ENCODE data around the gene TXNL4A. TPM values are rescaled to one million over a fixed set of nuclear protein-coding genes. Genes with fewer than 3 reads are reported as not detected.

The TXNL4A gene
- total RNA-seq, 1 donor from 2014 or later: 92.0 TPM

DNA sequence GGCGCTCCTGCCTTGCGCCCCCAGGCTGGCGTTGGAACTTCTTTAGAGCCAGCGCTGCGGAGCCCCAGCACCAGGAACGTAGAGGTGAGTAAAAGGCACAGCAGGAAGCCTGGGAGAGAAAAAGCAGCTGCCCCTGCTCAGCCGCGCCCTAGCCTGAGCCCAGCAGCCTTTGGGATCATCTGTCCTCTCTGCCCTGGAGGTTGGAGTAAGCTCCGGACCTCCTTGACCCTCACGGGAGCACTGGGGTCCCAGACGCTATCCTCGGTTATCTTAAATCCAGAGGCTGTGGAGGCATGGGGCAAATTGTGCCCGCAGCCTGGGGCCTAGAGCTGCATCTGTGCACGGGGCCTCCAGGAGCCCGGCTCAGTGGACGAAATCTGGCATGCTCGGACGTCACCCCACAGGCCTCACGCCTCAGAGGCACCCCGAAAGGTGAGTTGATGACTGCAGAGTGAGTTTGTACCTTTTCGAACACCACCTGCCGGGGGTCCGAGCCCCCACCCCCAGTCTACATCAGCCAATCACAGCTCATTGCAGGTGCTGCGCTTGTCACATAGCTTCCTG, 35.3 kb downstream of the TXNL4A start:
- Histone ChIP-seq H3K27ac (replicated peaks) (no peak overlapping the region), H3K9me3 (replicated peaks) (no peaks in the 10 kb centered on the region), H3K4me1 (peaks cover 38% of the 10 kb centered on the region), H3K4me3 (no peak overlapping the region), H3K36me3 (peaks cover 8% of the 10 kb centered on the region), H3K27me3 (ENCODE audit: low read depth) (no peaks in the 10 kb centered on the region)
- no peak for DNase-seq
- TF ChIP-seq, protein P1, sequence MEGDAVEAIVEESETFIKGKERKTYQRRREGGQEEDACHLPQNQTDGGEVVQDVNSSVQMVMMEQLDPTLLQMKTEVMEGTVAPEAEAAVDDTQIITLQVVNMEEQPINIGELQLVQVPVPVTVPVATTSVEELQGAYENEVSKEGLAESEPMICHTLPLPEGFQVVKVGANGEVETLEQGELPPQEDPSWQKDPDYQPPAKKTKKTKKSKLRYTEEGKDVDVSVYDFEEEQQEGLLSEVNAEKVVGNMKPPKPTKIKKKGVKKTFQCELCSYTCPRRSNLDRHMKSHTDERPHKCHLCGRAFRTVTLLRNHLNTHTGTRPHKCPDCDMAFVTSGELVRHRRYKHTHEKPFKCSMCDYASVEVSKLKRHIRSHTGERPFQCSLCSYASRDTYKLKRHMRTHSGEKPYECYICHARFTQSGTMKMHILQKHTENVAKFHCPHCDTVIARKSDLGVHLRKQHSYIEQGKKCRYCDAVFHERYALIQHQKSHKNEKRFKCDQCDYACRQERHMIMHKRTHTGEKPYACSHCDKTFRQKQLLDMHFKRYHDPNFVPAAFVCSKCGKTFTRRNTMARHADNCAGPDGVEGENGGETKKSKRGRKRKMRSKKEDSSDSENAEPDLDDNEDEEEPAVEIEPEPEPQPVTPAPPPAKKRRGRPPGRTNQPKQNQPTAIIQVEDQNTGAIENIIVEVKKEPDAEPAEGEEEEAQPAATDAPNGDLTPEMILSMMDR (IDR thresholded peaks at IDR 0.05; ENCODE audit: borderline replicate concordance): no peak
- intact Hi-C loops (cut with micrococcal nuclease): no loop called here

DNA sequence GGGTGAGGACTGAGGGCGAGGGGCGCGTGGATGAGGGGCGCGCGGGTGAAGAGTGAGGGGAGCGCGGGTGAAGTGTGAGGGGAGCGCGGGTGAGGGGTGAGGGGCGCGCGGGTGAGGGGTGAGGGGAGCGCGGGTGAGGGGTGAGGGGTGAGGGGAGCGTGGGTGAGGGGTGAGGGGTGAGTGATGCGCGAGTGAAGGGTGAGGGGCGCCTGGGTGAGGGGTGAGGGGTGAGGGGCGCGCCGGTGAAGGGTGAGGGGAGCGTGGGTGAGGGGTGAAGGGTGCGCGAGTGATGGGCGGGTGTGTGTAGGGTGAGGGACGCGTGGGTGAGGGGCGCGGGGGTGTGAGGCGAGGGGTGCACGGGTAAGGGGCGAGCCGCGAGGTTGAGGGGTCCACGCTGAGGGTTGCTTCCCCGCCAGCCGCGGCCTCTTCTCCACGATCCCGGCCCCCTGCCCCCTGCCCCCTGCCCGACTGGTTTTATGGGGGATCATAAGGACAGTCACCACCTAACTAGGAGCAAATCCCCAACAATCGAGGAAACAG, 35.8 kb downstream of the TXNL4A start:
- no peak for DNase-seq
- intact Hi-C loops (cut with micrococcal nuclease): no loop called here
- no peak overlapping the region for H3K27ac ChIP-seq (replicated peaks)
- H3K4me3 ChIP-seq: peak overlapping the region; percentile 87
- H3K36me3 ChIP-seq: peaks cover 8% of the 10 kb centered on the region
- no peaks in the 10 kb centered on the region for H3K9me3 ChIP-seq (replicated peaks)
- no peaks in the 10 kb centered on the region for H3K27me3 ChIP-seq (ENCODE audit: low read depth)
- H3K4me1 ChIP-seq: peaks cover 44% of the 10 kb centered on the region
- TF ChIP-seq, protein P1 (IDR thresholded peaks at IDR 0.05; ENCODE audit: borderline replicate concordance): no peak

DNA sequence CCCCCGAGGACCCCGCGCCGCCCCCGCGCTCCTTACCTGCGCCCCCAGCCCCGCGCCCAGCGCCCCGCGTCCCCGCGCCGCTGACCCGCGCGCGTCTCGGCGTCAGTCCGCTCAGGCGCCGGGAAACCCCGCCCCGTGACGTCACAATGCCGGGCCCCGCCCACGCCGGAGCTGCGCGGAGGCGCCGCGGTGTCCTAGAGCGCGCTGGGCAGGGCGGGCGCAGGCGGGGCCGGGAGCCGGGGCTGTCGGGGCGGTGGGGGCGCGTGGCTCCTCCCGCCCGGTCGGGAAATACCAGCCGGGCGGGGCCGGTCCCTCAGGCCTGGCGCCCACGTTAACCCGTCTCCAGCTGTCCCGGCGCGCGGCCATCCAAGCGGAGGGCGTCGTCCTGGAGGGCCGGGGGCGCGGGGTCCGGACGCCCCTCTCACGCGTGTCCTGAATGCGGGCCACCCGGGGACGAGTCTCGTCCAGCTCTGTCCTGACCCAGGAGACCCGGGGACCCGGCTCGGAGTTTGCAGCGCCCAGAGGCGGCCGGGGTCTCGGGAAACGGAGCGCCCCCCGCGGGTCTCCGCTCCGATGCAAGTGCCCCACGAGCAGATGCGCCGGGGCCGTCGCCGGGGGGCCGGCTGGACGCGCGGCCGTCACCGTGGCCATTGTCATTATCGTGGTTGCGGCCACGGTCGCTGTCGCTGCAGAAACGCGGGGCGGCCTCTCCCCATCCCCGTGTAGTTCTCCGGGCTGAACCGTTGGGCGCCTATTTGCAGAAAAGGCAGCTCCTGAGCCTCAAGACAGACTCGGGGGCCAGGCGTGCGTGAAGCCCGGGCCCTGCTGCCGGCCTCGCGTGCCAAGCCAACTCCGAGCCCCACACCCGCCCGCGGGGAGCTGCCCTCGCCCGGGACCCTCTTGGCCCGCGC, 36.6 kb downstream of the TXNL4A start, which contains the start of gene SLC66A2:
Gene SLC66A2, minus strand, starts transcription at position 109 of the 911 bp plus-strand sequence. CDS start 727 bp downstream, outside the sequence.
- TF ChIP-seq, protein P1 (IDR thresholded peaks at IDR 0.05; ENCODE audit: borderline replicate concordance): peak; percentile 13

DNA sequence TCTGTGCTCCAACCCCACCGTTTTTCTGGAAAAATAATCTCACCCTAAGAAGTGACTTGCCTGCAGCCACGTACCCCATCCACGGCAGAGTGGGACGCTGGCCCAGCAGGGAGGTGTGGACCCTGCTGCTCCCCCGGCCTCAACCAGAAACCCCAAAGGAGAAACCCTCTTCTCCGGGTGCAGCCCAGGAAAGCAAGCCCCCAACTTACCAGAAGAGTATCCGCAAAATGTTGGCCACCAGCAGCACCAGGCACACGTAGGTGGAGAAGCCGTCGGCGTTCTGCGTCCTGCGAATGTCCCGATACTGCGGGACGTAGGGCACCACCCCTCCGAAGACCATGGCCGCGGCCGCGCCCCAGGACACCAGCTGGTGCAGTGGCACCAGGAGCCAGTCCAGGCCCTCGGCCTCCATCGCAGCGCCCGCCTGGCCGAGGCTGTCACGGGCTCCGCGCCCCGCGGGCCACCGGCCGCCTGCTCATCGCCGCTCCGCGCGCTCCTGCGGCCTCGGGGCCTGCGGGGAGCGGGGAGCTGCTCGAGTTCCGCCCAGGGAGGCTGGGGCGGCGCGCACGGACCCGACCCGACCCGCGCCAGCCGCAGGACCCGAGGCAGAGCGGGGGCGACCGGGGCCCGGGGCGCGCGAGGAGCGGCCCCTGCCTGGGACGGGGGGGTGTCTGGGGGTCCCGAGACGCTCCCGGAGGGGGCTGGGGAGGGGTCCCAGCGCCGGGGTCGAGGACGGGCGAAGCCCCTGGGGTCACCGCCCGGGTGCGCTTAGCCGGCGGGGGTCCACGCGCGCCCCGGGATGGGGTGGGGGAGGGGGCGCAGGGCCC, 37.6 kb downstream of the TXNL4A start:
- no peaks in the 10 kb centered on the region for H3K9me3 ChIP-seq (replicated peaks)
- TF ChIP-seq, protein P1 (IDR thresholded peaks at IDR 0.05; ENCODE audit: borderline replicate concordance): no peak
- H3K4me3 ChIP-seq: peak overlapping the region; percentile 87
- H3K4me1 ChIP-seq: peaks cover 62% of the 10 kb centered on the region
- peaks cover 8% of the 10 kb centered on the region for H3K36me3 ChIP-seq
- peak overlapping the region; percentile 89 for H3K27ac ChIP-seq (replicated peaks)
- intact Hi-C loops (cut with micrococcal nuclease): no loop called here
- DNase-seq: no peak
- no peaks in the 10 kb centered on the region for H3K27me3 ChIP-seq (ENCODE audit: low read depth)

More for the DNA sequence above, 36.6 kb downstream of the TXNL4A start, which contains the start of gene SLC66A2:
- Histone ChIP-seq H3K36me3 (peaks cover 8% of the 10 kb centered on the region), H3K4me1 (peaks cover 51% of the 10 kb centered on the region), H3K9me3 (replicated peaks) (no peaks in the 10 kb centered on the region), H3K4me3 (peak within 1 kb of the TSS; percentile 87), H3K27ac (replicated peaks) (peak within 1 kb of the TSS; percentile 89), H3K27me3 (ENCODE audit: low read depth) (no peaks in the 10 kb centered on the region)
- intact Hi-C loops (cut with micrococcal nuclease): no loop called here
- DNase-seq: peak; percentile 94

Measured in left ventricle myocardium inferior (tissue), 1 donor.